Right ventricle myocardium superior (tissue), 1 donor: ENCODE results near the gene EFEMP1. TPM values are rescaled to one million over a fixed set of nuclear protein-coding genes. Genes with fewer than 3 reads are reported as not detected.
A peak's percentile ranks its signal among the peaks of the same experiment; 100 is the strongest.

ENCODE experiments used
- ATAC-seq: fragments of 200-7000 bp; cut with Tn5 transposase; one replicate; pipeline ENCODE4 v1.9.1; 2020; ENCODE audit warnings: mild to moderate bottlenecking; ENCODE audit not compliant: poor library complexity
- DNase-seq: peaks from one replicate; pipeline ENCODE4 v3.0.0-alpha.2; 2020
- intact Hi-C: fragments of 100-400 bp; cut with DNase I; formaldehyde crosslinking; loops from one replicate; pipeline ENCODE4 v1.11.2; 2022
- long read RNA-seq: library from polyadenylated mRNA; unstranded; transcript quantifications from one replicate; pipeline ENCODE4 v2.0.0, GENCODE V29; 2021
- total RNA-seq: library from RNA; stranded (reverse); fragmentation: NEBNext Ultra II Directional; extraction: Animal tissue kit (Norgen Biotek cat#: 25700); gene quantifications from one replicate; pipeline ENCODE4 v1.2.1, GENCODE V29; 2021
- donor health status: DM: no; HTN: yes; CAD: no; lungs with severe emphysema.

Gene EFEMP1
- total RNA-seq = 62.5 TPM
- long read RNA-seq, transcript EFEMP1-202 (11 exons, 3,024 nt) = major isoform, 109 of 177 reads
- long read RNA-seq, transcript EFEMP1-201 (12 exons, 1,820 nt) = minor isoform, 38 of 177 reads
- long read RNA-seq, partial matches to known transcripts = 6 of 177 reads
- long read RNA-seq, other reads (novel, unspliced or antisense) = 23 of 177 reads

GRCh38 chr2:55923091-55923981 lies at the start of gene EFEMP1:
TSS of gene EFEMP1 (minus strand) at chr2:55923782. CDS start at chr2:55922440, 1,342 bp downstream.
- intact Hi-C loops = no loop called here
- ATAC-seq (peak; percentile 94), DNase-seq (peak; percentile 79)

DNA sequence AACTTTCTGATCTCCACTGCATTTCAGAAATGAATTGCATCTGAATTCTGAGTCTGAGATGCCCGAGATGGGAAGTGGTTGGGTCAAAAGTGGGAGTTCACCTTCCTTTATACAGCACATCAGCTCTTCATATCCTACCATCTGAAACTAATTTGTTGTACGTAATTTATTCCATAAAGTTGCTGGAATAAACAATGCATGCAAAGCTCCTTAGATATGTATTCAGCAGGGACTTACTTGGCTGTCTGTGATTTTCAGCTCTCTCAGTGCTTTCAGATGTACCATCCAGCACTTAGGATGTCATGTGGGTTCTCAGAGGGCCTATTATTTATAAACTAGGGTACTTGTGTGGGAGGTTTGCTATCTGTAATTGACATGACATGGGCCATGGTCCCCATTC lies 46.9 kb upstream of the EFEMP1 start:
- intact Hi-C loops = no loop called here
- no peak for DNase-seq
- ATAC-seq = no peak

DNA sequence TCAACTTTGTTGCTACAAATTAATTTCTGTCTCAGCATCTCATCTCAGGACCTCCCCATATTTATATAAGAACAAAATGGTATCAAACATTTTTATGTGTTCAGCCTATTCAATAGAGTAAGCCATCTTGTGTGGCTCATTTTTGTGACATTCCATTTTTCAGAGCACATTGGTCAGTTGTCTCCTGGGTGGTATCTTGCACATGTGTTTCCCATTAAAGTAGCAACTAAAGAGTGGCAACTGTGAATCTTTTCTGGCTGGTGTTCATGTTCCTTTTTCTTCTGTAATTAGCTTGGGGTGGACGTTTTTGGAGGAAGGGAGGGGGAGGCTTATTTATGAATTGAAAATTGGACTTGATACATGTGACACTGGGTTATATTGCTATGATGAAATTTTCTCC lies 45.4 kb upstream of the EFEMP1 start:
- ATAC-seq = no peak
- intact Hi-C loops = no loop called here

GRCh38 chr2:55966401-55967118 lies 43.0 kb upstream of the EFEMP1 start:
- intact Hi-C loops = no loop called here

More for the DNA sequence above, 45.4 kb upstream of the EFEMP1 start:
- no peak for DNase-seq

GRCh38 chr2:55965966-55966365 lies 42.4 kb upstream of the EFEMP1 start:
- DNase-seq (no peak), ATAC-seq (peak; percentile 38)
- intact Hi-C loops = no loop called here

More at GRCh38 chr2:55966401-55967118, 43.0 kb upstream of the EFEMP1 start:
- DNase-seq = peak; percentile 68
- peak; percentile 81 for ATAC-seq

GRCh38 chr2:55965276-55965675 lies 41.7 kb upstream of the EFEMP1 start:
- DNase-seq = no peak
- intact Hi-C loops = no loop called here
- ATAC-seq = no peak

DNA sequence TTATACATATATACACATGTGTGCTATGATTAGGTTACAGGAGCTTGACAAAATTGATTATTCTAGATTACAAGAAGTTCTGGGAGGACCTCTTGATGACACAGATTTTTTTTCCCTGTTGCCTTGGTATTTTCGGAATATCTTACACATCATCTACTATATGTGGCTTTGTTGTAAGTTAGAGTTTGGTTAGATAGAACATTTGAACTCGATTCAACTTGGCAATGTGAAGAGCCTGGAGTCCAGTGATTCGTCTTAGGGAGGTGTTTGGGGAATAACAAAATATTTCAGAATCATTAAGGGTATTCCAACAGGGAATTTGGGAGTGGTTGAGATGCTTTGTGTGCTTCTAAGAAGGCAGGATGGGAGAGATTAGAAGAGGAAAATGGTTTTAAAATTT lies 39.3 kb upstream of the EFEMP1 start:
- no peak for DNase-seq
- intact Hi-C loops = loop anchor here (5.0 kb wide), 1 partner anchor 191 kb away; no protein-coding TSS in a partner anchor
- no peak for ATAC-seq

DNA sequence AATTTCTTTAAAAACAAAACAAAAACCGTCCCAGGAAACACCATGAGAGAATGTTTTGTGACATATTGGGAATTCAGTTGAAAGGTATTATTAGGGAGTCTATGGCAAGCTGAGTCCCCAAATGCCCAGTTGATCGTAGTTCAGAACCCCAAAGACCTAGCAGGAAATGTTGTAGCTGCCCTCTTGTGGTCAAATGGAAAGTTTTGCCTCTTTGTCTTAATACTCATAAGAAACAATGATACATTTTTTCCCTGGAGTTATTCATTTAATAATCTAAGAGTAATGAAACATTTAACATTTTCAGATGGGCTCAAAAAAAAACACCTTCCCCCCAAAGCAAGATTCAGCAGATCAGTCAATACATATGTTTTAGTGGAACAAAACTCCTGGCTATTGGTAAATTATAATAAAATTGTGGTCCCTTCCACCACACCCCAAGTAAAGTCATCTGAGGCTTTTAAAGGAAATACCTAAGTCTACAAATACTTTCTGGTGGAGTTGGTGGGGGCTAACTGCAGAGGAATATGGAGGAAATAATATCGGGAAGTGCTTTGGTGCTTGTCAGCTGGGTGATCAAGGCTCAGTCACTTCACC lies 37.8 kb upstream of the EFEMP1 start:
- DNase-seq (no peak), ATAC-seq (peak; percentile 55)
- intact Hi-C loops = loop anchor here (5.0 kb wide), 1 partner anchor 189 kb away; no protein-coding TSS in a partner anchor

GRCh38 chr2:55958756-55959155 lies 35.2 kb upstream of the EFEMP1 start:
- DNase-seq (no peak), ATAC-seq (no peak)
- intact Hi-C loops = no loop called here

- DNase-seq (no peak), ATAC-seq (peak; percentile 46)
- intact Hi-C loops = no loop called here
These were observed 33.6 kb upstream of the EFEMP1 start for GRCh38 chr2:55957142-55957541.

- ATAC-seq = peak; percentile 73
- DNase-seq = no peak
- intact Hi-C loops = no loop called here
These were observed 30.9 kb upstream of the EFEMP1 start for GRCh38 chr2:55954306-55955035.

DNA sequence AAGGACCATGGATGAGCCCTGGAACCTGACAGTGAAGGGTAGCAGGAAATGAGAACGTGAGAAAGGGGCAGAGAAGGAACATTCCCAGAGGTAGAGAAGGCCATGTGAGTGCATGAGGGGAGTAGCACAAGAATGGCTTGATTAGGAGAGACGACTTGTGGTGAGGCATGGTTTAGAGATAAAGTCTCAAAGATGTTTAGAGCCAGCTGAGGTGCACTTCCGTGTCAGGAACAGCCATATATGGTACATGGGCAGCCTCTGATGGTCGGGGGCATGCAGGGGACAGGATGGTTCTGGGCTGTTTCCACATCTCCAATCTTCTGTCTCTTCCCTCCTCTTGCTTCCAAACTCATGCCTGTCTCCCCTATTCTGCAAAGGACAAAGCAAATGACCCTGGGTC lies 28.8 kb upstream of the EFEMP1 start:
- intact Hi-C loops = no loop called here
- no peak for DNase-seq
- no peak for ATAC-seq

DNA sequence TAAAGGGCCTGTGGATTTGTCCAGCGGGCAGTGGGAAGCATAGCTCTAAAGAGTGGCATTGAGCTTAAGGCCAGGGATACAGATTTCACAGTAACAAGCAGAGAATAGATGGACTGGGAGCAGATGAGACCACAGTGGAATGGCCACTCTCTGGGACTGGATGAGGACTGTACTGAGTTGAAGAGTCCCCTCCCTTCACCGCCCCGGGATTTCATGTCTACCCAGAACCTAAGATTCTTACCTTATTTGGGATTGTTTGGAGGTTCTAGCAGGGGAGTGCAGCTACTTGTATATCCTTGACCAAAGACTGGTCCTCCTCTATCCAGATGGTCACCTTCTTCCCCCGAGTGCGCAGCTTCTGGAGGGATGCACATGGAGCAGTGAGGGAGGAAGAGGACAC lies 28.0 kb upstream of the EFEMP1 start:
- ATAC-seq = no peak
- no peak for DNase-seq
- intact Hi-C loops = no loop called here

GRCh38 chr2:55949613-55950012 lies 26.0 kb upstream of the EFEMP1 start:
- no peak for DNase-seq
- intact Hi-C loops = no loop called here
- ATAC-seq = no peak

GRCh38 chr2:55949211-55949610 lies 25.6 kb upstream of the EFEMP1 start:
- ATAC-seq = no peak
- intact Hi-C loops = no loop called here
- DNase-seq = no peak

GRCh38 chr2:55948176-55948923 lies 24.8 kb upstream of the EFEMP1 start:
- no peak for DNase-seq
- intact Hi-C loops = no loop called here
- peak; percentile 89 for ATAC-seq

DNA sequence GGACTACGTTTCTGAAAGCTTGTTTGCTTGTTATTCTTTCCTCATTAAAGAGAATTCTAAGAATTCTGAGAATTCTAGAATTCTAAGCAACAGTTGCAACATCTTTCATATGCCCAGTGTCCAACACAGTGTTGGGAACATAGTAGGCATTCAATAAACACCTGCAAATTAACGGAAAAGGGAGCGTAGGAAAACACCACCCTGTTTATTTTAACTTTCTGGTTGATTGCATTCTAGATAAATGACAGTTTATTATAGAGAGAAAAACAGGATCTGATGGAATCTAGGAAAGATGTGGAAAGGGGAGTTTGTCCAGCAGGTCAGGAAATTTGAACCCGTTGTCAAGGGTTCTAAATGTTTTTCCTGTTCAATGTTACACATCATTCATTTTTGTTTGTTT lies 24.2 kb upstream of the EFEMP1 start:
- no peak for DNase-seq
- ATAC-seq = no peak
- intact Hi-C loops = no loop called here

GRCh38 chr2:55946793-55947192 lies 23.2 kb upstream of the EFEMP1 start:
- intact Hi-C loops = no loop called here
- DNase-seq (no peak), ATAC-seq (no peak)
